PFSK-1 (cell line): ENCODE results near the gene OSBPL9.

Source experiments
- FOXP2 ChIP-seq: optimal IDR thresholded peaks from 2 replicates; pipeline ENCODE3; 2011; ENCODE audit warnings: borderline replicate concordance, control low read depth, inconsistent platforms; ENCODE audit not compliant: insufficient read depth; ENCODE audit errors: extremely low read length, extremely low read depth
- POLR2AphosphoS5 ChIP-seq: IDR thresholded peaks from 2 replicates; pipeline ENCODE4 v1.6.1; 2012; ENCODE audit warnings: low read depth, mild to moderate bottlenecking, control low read depth, low read length, moderate library complexity
- SIN3A ChIP-seq: IDR thresholded peaks from 2 replicates; pipeline ENCODE4 v1.6.1; 2012; ENCODE audit warnings: mild to moderate bottlenecking, low read length, moderate library complexity, borderline replicate concordance; ENCODE audit not compliant: insufficient read depth
- TAF1 ChIP-seq: IDR thresholded peaks from 2 replicates; pipeline ENCODE4 v1.6.1; 2012; ENCODE audit warnings: low read length, control low read depth, borderline replicate concordance; ENCODE audit not compliant: insufficient read depth
- TF ChIP-seq, protein P1 (sequence below), 2 experiments: IDR thresholded peaks; 2 replicates each; pipeline versions ENCODE4 v1.6.1 to v1.8.0; 2011 to 2012; ENCODE audit warnings: low read depth in 2 of 2, low read length in 2 of 2, control low read depth in 1 of 2, inconsistent platforms in 1 of 2, mild to moderate bottlenecking in 1 of 2, moderate library complexity in 1 of 2; ENCODE audit not compliant: insufficient read depth in 1 of 2

The OSBPL9 gene

GRCh38 chr1:51818487-51818886, 201.6 kb downstream of the OSBPL9 start:
- TF ChIP-seq TAF1 (no peak), POLR2AphosphoS5 (no peak), FOXP2 (no peak), SIN3A (no peak)
- TF ChIP-seq, protein P1, sequence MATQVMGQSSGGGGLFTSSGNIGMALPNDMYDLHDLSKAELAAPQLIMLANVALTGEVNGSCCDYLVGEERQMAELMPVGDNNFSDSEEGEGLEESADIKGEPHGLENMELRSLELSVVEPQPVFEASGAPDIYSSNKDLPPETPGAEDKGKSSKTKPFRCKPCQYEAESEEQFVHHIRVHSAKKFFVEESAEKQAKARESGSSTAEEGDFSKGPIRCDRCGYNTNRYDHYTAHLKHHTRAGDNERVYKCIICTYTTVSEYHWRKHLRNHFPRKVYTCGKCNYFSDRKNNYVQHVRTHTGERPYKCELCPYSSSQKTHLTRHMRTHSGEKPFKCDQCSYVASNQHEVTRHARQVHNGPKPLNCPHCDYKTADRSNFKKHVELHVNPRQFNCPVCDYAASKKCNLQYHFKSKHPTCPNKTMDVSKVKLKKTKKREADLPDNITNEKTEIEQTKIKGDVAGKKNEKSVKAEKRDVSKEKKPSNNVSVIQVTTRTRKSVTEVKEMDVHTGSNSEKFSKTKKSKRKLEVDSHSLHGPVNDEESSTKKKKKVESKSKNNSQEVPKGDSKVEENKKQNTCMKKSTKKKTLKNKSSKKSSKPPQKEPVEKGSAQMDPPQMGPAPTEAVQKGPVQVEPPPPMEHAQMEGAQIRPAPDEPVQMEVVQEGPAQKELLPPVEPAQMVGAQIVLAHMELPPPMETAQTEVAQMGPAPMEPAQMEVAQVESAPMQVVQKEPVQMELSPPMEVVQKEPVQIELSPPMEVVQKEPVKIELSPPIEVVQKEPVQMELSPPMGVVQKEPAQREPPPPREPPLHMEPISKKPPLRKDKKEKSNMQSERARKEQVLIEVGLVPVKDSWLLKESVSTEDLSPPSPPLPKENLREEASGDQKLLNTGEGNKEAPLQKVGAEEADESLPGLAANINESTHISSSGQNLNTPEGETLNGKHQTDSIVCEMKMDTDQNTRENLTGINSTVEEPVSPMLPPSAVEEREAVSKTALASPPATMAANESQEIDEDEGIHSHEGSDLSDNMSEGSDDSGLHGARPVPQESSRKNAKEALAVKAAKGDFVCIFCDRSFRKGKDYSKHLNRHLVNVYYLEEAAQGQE (IDR thresholded peaks at IDR 0.05; ENCODE audit: insufficient read depth in 1 of 2, low read depth in 2 of 2, low read length in 2 of 2) = no peak

DNA sequence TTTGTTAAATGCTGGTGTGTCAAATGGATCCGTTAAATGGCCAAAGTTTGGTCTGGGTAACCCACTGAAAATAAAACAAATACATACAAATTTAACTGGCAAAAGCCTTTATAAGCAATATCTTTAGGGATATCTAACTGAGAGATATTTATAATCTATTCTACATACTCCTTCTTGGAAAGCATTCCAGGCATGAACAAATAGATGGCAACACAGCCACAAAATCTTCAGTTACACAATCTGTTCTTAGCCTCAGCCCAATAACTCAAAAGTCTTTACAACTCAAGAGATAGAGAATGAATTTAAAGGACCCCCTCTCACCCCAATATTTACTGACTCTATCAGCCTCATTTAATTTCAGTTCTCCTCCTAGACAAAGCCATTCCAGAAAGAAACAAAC, 202.9 kb downstream of the OSBPL9 start:
- TF ChIP-seq POLR2AphosphoS5 (no peak), SIN3A (no peak), FOXP2 (no peak), TAF1 (no peak)
- TF ChIP-seq, protein P1 (IDR thresholded peaks at IDR 0.05; ENCODE audit: insufficient read depth in 1 of 2, low read depth in 2 of 2, low read length in 2 of 2) = no peak

GRCh38 chr1:51829058-51829457, 212.2 kb downstream of the OSBPL9 start:
- TF ChIP-seq FOXP2 (no peak), POLR2AphosphoS5 (no peak), TAF1 (no peak), SIN3A (no peak)
- TF ChIP-seq, protein P1 (IDR thresholded peaks at IDR 0.05; ENCODE audit: insufficient read depth in 1 of 2, low read depth in 2 of 2, low read length in 2 of 2) = no peak

GRCh38 chr1:51833700-51834099, 216.8 kb downstream of the OSBPL9 start:
- TF ChIP-seq SIN3A = no peak
- no peak for TF ChIP-seq TAF1
- no peak for TF ChIP-seq POLR2AphosphoS5
- TF ChIP-seq FOXP2 = no peak

GRCh38 chr1:51837243-51837642, 220.4 kb downstream of the OSBPL9 start:
- no peak for TF ChIP-seq POLR2AphosphoS5
- no peak for TF ChIP-seq FOXP2
- TF ChIP-seq SIN3A = no peak
- TF ChIP-seq, protein P1 (IDR thresholded peaks at IDR 0.05; ENCODE audit: insufficient read depth in 1 of 2, low read depth in 2 of 2, low read length in 2 of 2) = no peak
- no peak for TF ChIP-seq TAF1
